ENCODE measurements around the gene BPI. TPM values are rescaled to one million over a fixed set of nuclear protein-coding genes. Genes with fewer than 3 reads are reported as not detected.

BPI gene
- total RNA-seq, result not detected in 2 replicates

GRCh38 chr20:38303908-38304379 is at the start of gene BPI:
Gene BPI (plus strand): TSS chr20:38304156. CDS start chr20:38304224, 68 bp downstream.
- intact Hi-C loops (cut with micrococcal nuclease), result loop anchor here (10.0 kb wide), 1 partner anchor 249 kb away; no protein-coding TSS in a partner anchor

- intact Hi-C loops (cut with micrococcal nuclease), result loop anchor here (10.0 kb wide), 1 partner anchor 60 kb away; no protein-coding TSS in a partner anchor
These were observed 49.3 kb upstream of the BPI start for GRCh38 chr20:38254621-38255020.

GRCh38 chr20:38255393-38255792 is 48.6 kb upstream of the BPI start:
- intact Hi-C loops (cut with micrococcal nuclease), result loop anchor here (10.0 kb wide), 1 partner anchor 61 kb away; no protein-coding TSS in a partner anchor

- intact Hi-C loops (cut with micrococcal nuclease), result loop anchor here (10.0 kb wide), 1 partner anchor 61 kb away; no protein-coding TSS in a partner anchor
These were observed 47.9 kb upstream of the BPI start for GRCh38 chr20:38256021-38256420.

- intact Hi-C loops (cut with micrococcal nuclease), result loop anchor here (10.0 kb wide), 1 partner anchor 62 kb away; no protein-coding TSS in a partner anchor
These were observed 47.0 kb upstream of the BPI start for GRCh38 chr20:38256966-38257365.

GRCh38 chr20:38258545-38259215 is 45.3 kb upstream of the BPI start:
- intact Hi-C loops (cut with micrococcal nuclease), result loop anchor here (10.0 kb wide), 1 partner anchor 64 kb away; no protein-coding TSS in a partner anchor

- intact Hi-C loops (cut with micrococcal nuclease), result no loop called here
These were observed 44.0 kb upstream of the BPI start for GRCh38 chr20:38260025-38260377.

GRCh38 chr20:38260378-38261053 is 43.4 kb upstream of the BPI start, which contains the start of gene KIAA1755:
Gene KIAA1755 (minus strand): TSS chr20:38260735. CDS start chr20:38260500, 235 bp downstream.
- intact Hi-C loops (cut with micrococcal nuclease), result no loop called here

- intact Hi-C loops (cut with micrococcal nuclease), result no loop called here
These were observed 42.9 kb upstream of the BPI start for GRCh38 chr20:38261054-38261390.

- intact Hi-C loops (cut with micrococcal nuclease), result no loop called here
These were observed 41.0 kb upstream of the BPI start for GRCh38 chr20:38262931-38263330.

GRCh38 chr20:38266426-38266825 is 37.5 kb upstream of the BPI start:
- intact Hi-C loops (cut with micrococcal nuclease), result no loop called here

- intact Hi-C loops (cut with micrococcal nuclease), result no loop called here
These were observed 36.7 kb upstream of the BPI start for GRCh38 chr20:38267296-38267695.

GRCh38 chr20:38267901-38268514 is 35.9 kb upstream of the BPI start:
- intact Hi-C loops (cut with micrococcal nuclease), result no loop called here

GRCh38 chr20:38269040-38269439 is 34.9 kb upstream of the BPI start:
- intact Hi-C loops (cut with micrococcal nuclease), result no loop called here

GRCh38 chr20:38269715-38270114 is 34.2 kb upstream of the BPI start:
- intact Hi-C loops (cut with micrococcal nuclease), result no loop called here

GRCh38 chr20:38270869-38271605 is 32.9 kb upstream of the BPI start:
- intact Hi-C loops (cut with micrococcal nuclease), result no loop called here

- intact Hi-C loops (cut with micrococcal nuclease), result no loop called here
These were observed 32.3 kb upstream of the BPI start for GRCh38 chr20:38271608-38272120.

- intact Hi-C loops (cut with micrococcal nuclease), result no loop called here
These were observed 31.6 kb upstream of the BPI start for GRCh38 chr20:38272398-38272797.

GRCh38 chr20:38272961-38273360 is 31.0 kb upstream of the BPI start:
- intact Hi-C loops (cut with micrococcal nuclease), result no loop called here

- intact Hi-C loops (cut with micrococcal nuclease), result no loop called here
These were observed 28.0 kb upstream of the BPI start for GRCh38 chr20:38275815-38276550.

All from T-helper 1 cell treated with Interleukin-12 subunit alpha and Interleukin-12 subunit beta and Interleukin-4 antibody, amounts not matched to agents 30 ng/mL and 1 ng/mL, for 36 hours (primary cell).